UCSD-AML1 (cell line): ENCODE measurements around the gene PODN.

ENCODE experiments used
- DNase-seq: peaks from one replicate; lab custom pipeline; 2025; ENCODE audit not compliant: unreplicated experiment; lab: John Stamatoyannopoulos, UW

PODN gene

GRCh38 chr1:53049574-53049967 lies 12.4 kb upstream of the PODN start:
- no peak for DNase-seq

GRCh38 chr1:53050310-53050709 lies 11.7 kb upstream of the PODN start:
- DNase-seq = no peak

DNA sequence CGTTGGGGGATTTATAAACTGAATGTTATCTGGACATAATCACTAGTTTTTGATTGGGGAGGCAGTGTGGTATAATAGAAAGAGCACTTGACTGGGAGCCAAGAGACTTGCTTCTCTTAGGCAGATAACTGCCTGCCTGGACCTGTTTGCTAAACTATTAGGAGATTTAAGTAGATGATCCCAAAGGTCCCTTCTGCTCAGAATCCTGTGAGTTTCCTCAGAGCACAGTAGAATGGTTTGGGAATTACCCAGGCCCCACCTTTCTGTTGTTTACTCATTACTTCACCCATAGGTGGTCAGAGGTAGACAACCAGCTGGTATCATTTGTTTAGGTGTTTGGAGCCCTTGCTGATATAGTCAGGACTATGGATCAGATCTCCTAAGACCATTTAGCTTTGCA lies 10.3 kb upstream of the PODN start:
- DNase-seq = no peak

DNA sequence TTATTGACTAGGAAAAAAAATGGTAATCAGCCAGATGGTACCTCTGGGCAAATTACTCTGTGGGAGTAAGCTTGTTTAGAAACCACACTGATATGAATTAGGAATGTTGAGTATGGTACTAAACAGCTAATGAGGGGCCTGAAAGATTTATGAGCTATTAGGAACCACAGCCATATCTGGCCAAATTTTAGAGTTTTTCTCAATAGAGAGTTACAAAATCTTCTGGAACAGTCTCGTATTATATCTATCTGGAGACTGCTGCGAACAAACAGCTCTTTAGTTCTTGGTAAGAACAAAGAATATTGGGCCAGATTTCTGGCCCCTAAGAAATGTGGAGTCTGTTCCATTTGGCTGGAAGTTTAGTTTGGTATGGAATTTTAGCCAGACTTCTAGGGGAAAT lies 4.9 kb upstream of the PODN start:
- no peak for DNase-seq

- no peak for DNase-seq
Measured at GRCh38 chr1:53060579-53060978, 1.4 kb upstream of the PODN start.

GRCh38 chr1:53061123-53061858 lies 722 bp upstream of the PODN start:
- no peak for DNase-seq

DNA sequence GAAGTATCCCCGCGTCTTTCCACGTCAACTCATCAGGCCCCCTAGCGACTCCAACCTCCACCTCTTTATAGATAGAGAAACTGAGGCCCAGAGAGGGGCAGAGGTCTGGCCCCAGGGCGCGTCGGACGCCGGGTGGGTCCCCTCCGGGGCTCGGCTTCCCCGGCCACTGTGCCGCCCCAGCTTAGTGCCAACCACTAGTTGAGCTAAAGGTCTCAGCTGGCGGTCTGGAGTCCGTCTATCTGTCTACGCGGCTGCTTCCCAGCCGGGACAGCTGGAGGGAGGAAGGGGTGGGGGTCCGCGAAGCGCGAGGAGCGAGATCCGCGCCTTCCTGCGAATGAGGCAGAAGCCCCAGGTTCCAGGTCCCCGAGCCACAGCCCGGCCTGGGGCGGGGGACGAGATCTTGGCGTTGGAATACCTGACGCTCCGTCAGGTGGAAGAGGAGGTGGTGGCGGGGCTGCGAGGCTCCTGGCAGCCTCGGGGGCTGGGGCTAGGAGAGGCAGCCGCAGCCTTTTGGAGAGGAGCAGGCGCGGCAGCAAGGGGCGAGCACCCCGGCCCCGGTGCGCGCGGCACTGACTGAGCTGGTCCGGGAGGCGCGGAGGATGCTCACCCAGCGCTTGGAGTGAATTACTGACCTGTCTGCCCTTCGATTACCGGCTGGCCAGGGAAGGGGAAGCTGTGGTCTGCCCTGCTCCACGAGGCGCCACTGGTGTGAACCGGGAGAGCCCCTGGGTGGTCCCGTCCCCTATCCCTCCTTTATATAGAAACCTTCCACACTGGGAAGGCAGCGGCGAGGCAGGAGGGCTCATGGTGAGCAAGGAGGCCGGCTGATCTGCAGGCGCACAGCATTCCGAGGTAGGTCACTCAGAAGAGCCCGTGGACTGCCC lies 937 bp downstream of the PODN start:
- DNase-seq = no peak

DNA sequence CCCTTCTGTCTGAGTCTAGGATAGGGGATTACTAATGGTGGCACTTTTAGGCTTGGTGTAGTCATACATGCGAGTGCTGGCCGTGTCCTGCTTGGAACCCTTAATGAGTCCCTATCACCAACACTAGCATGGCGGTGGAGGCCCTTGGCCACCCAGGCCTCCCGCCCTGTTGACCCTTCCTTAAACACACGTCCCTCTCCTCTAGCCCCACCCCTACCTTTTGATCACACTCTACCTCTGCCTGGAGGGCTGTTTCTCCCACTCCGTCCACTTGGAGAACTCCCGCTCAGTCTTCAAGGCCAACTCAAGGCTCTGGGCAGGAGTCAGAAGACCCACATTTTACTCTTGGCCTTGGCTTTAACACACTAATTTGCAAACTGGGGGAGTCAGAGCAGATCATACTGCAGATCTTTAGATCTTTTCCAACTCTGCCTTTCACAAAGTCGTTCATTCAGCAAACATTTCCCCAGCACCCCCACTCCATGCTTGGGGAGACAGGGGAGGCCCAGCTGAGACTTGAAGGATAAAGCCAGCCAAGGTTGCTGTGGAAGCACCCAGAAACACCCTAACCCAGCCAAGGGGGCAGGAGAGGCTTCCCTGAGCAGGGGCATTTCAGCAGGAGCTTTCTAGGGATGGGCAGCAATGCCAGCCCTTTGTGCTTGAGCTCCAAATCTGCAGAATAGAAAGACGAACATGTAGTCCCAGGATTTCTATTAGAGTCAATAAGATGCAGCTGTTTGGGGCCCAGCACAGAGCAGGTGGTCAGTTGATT lies 1.9 kb downstream of the PODN start:
- no peak for DNase-seq

DNA sequence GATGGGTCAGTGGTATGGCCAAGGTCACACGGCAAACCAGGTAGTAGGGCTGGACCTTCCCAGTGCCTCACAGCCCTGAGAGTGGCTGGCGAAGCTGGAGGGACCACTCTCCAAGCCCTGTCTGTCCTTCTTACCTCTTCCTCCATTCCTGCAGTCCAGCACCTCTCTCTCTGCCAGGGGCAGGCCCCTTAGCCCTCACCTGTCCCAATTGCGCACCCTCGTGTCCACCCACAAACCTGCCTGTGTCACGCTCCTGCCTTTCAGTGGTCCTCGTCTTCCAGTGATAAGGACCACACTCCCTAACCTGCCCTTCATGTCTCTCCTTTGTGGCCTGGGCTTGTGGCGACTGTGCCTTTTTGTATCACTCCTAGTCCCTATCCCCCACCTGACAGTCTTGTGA lies 3.4 kb downstream of the PODN start:
- no peak for DNase-seq

DNA sequence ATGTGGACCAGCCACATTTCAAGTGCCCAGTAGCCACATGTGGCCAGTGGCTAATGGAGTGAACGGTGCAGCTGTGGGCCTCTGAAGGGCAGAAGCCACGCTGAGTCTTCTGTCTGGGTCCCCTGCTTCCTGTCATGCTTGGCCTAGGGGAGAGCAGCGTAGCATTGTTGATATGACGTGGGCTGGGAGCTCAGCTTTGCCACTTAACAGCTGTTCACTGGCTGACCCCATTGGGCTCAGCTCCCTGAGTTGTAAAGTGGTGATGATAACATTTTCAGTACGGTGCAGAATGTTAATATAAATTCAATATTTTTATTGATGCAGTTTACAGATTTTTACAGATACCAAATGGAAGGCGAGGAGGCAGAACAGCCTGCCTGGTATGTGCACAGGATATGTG lies 4.5 kb downstream of the PODN start:
- DNase-seq = no peak

DNA sequence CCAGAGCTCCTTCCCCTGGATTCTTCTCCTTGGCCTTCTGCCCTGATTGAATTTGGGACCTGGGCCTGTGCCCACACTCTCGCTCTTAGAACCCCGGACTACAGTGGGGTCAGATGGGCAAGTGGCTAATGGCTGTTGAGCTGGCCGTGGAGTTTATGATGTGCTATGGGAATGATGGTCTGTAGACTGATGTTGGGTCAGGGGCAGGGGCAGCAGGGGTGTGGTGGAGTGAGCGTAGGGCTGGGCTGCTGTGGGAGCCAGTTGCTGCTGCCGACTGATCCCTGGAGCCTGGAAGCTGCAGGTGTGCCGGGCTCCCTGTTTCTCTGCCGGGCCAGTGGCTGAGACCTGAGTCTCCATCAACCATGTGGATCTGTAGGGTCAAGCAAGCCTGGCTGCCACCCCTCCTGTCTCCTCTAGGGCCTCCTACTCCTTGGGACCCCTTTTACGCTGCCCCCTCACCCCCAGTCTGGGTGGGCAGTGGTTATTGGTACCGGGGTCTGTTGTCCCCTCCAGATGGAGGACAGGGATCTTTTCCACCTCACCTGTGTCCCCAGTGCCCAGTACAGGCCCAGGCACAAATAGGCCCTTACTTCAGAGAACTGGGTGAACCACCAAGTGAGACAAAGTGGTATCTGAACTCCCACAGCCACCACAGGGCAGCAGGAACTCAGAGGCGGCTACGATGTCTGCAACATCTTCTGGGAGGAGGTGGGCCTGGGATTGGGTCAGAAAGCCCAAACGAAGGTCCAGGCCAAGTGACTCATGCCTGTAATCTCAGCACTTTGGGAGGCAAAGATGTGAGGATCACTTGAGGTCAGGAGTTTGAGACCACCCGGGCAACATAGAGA lies 5.1 kb downstream of the PODN start:
- DNase-seq = no peak

DNA sequence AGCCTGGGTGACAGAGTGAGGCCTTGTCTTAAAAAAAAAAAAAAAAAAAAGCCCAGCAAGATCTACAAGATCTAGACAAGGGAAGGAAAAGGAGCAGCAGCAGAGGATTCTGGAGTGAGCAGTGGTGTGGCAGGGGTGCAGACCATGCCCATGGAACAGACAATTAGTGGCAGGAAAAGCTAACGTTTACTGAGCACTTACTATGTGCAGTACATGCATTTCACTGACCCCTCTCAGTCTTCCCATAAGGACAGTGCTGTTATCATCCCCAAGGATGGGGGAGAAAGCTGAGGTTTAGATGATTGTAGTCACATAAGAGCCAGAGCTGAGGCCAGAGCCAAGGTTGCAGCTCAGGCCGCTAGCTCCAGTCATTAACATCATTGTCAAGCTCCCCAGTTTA lies 5.9 kb downstream of the PODN start:
- no peak for DNase-seq

- no peak for DNase-seq
Measured at GRCh38 chr1:53068314-53069099, 6.5 kb downstream of the PODN start.

DNA sequence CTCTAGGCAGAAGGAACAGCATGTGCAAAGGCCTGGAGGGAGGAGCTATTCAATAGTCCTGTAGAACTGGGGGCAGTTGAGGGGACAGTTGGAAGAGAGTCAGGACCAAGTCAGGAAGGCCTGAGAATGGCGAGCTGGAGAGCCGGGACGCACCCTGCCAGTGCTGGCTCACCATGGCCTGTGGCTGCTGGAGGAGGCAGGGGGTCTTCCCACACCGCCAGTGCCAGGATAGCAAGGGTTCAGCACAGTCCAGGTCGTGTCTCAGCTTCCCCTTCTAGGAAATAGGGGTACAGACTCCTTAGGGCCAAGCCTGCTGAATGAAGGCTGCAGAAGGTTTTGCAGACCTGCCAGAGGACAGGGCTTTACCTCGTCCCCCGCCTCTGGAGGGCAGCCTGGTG lies 7.3 kb downstream of the PODN start:
- DNase-seq = no peak

DNA sequence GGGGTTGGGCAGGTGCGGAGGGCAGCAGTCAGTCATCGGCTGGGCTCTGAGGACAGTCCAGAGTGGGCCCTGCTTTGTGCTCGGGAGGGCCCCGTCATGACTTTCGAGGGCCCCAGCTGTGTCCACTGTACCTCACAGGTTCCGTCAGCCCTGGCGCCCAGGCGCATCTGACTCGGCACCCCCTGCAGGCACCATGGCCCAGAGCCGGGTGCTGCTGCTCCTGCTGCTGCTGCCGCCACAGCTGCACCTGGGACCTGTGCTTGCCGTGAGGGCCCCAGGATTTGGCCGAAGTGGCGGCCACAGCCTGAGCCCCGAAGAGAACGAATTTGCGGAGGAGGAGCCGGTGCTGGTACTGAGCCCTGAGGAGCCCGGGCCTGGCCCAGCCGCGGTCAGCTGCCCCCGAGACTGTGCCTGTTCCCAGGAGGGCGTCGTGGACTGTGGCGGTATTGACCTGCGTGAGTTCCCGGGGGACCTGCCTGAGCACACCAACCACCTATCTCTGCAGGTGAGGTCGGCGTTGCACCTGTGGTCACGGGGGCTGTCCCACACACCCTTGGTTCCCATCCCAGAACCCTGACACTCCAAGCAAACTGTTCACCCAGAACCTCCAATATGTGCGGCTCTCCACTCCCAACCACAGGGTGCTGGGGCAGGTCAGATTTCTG lies 7.8 kb downstream of the PODN start:
- DNase-seq = no peak

GRCh38 chr1:53070621-53071020 lies 8.6 kb downstream of the PODN start:
- DNase-seq = no peak

- DNase-seq = no peak
Measured at GRCh38 chr1:53071167-53071865, 9.3 kb downstream of the PODN start.

DNA sequence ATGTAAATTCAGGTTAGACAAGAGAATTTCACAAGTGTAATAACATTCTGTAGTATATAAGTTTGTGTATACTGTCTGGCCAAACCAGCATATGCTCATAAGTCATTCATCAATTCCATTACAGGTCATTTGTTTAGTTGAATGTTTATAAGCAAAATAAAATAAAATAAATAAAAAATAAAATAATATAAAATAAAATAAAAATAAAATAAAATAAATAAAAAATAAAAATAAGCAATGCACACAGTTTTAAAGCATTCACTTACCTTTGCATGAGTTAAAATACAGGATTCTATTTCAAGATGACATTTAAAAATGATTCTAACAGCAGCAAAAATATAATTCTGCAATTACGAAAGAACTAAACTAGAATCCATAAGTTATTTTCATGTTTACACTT lies 9.9 kb downstream of the PODN start:
- DNase-seq = no peak

- no peak for DNase-seq
Measured at GRCh38 chr1:53073287-53073686, 11.3 kb downstream of the PODN start.
